ENCODE measurements around the gene BAAT. TPM values are rescaled to one million over a fixed set of nuclear protein-coding genes. Genes with fewer than 3 reads are reported as not detected.

Gene BAAT
- total RNA-seq, 1 experiment from 2014 or later, result 0.25 TPM

DNA sequence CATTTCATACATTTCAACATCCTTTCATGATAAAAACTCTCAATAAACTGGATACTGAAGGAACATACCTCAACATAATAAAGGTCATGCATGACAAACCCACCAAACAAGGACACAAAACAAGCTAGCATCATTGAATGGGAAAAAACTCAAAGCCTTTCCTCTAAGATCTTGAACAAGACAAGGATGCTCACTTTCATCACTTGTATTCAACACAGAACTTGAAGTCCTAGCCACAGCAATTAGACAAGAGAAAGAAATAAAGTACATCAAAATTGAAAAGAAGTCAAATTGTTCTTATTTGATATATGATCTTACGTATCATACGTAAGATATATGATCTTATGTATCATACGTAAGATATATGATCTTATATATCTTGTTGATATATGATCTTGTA lies 8.3 kb upstream of the BAAT start:
- DNase-seq (ENCODE audit: low read depth, low spot score), result no peak
- no peak overlapping the region for H2AFZ ChIP-seq (ENCODE audit: low read depth, low read length, poor library complexity, severe bottlenecking)
- H3K9me3 ChIP-seq (ENCODE audit: control insufficient read depth in 1 of 2, insufficient read depth in 1 of 2, low read depth in 1 of 2, low read length in 2 of 2), result no peaks in the 10 kb centered on the region
- H3K4me1 ChIP-seq (ENCODE audit: control insufficient read depth in 1 of 2, insufficient read depth in 2 of 2, low read length in 2 of 2), result peaks cover 0 to 3% of the 10 kb centered on the region in 2 experiments; a peak in 2 of 4 replicates
- RAD21 ChIA-PET (ENCODE audit: low non-redundant PET in 1 of 2, low total read pairs in 2 of 2, uncharacterized antibody in 2 of 2, unreplicated experiment in 2 of 2), result no interaction called here
- no peak for TF ChIP-seq POLR2AphosphoS5 (IDR thresholded peaks at IDR 0.05; ENCODE audit: low read depth, low read length)
- no peak for TF ChIP-seq FOSL1 (IDR thresholded peaks at IDR 0.05; ENCODE audit: low read depth)
- no peak for TF ChIP-seq SRF (IDR thresholded peaks at IDR 0.05; ENCODE audit: low read depth)
- TF ChIP-seq EZH2 (IDR thresholded peaks at IDR 0.05), result no peak
- TF ChIP-seq SIN3A (IDR thresholded peaks at IDR 0.05; ENCODE audit: low read depth), result no peak
- no peak for TF ChIP-seq ZNF274 (IDR thresholded peaks at IDR 0.05; ENCODE audit: low read depth, low read length)
- TF ChIP-seq, protein P1, sequence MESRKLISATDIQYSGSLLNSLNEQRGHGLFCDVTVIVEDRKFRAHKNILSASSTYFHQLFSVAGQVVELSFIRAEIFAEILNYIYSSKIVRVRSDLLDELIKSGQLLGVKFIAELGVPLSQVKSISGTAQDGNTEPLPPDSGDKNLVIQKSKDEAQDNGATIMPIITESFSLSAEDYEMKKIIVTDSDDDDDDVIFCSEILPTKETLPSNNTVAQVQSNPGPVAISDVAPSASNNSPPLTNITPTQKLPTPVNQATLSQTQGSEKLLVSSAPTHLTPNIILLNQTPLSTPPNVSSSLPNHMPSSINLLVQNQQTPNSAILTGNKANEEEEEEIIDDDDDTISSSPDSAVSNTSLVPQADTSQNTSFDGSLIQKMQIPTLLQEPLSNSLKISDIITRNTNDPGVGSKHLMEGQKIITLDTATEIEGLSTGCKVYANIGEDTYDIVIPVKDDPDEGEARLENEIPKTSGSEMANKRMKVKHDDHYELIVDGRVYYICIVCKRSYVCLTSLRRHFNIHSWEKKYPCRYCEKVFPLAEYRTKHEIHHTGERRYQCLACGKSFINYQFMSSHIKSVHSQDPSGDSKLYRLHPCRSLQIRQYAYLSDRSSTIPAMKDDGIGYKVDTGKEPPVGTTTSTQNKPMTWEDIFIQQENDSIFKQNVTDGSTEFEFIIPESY (IDR thresholded peaks at IDR 0.05; ENCODE audit: extremely low read depth, insufficient replicate concordance, low read length), result no peak
- TF ChIP-seq, protein P2, sequence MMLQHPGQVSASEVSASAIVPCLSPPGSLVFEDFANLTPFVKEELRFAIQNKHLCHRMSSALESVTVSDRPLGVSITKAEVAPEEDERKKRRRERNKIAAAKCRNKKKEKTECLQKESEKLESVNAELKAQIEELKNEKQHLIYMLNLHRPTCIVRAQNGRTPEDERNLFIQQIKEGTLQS (IDR thresholded peaks at IDR 0.05), result no peak
- no peak for TF ChIP-seq JUND (IDR thresholded peaks at IDR 0.05)
- no peak for TF ChIP-seq ZFX (IDR thresholded peaks at IDR 0.05)
- no peak for TF ChIP-seq ELF1 (IDR thresholded peaks at IDR 0.05; ENCODE audit: borderline replicate concordance, low read depth)
- no peak for TF ChIP-seq CBX3 (IDR thresholded peaks at IDR 0.05; ENCODE audit: low read depth)
- TF ChIP-seq RAD21 (IDR thresholded peaks at IDR 0.05; ENCODE audit: low read depth), result no peak
- no peak for TF ChIP-seq EZH2phosphoT487 (IDR thresholded peaks at IDR 0.05; ENCODE audit: borderline replicate concordance)
- no peak for TF ChIP-seq POLR2A (IDR thresholded peaks at IDR 0.05; ENCODE audit: borderline replicate concordance, extremely low read depth, insufficient read depth, insufficient read length)
- no peak for TF ChIP-seq SP1 (IDR thresholded peaks at IDR 0.05; ENCODE audit: low read depth)
- TF ChIP-seq, protein P3, sequence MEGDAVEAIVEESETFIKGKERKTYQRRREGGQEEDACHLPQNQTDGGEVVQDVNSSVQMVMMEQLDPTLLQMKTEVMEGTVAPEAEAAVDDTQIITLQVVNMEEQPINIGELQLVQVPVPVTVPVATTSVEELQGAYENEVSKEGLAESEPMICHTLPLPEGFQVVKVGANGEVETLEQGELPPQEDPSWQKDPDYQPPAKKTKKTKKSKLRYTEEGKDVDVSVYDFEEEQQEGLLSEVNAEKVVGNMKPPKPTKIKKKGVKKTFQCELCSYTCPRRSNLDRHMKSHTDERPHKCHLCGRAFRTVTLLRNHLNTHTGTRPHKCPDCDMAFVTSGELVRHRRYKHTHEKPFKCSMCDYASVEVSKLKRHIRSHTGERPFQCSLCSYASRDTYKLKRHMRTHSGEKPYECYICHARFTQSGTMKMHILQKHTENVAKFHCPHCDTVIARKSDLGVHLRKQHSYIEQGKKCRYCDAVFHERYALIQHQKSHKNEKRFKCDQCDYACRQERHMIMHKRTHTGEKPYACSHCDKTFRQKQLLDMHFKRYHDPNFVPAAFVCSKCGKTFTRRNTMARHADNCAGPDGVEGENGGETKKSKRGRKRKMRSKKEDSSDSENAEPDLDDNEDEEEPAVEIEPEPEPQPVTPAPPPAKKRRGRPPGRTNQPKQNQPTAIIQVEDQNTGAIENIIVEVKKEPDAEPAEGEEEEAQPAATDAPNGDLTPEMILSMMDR (IDR thresholded peaks at IDR 0.05 in 2 of 3, conservative IDR thresholded peaks at IDR 0.05 in 1 of 3; ENCODE audit: borderline replicate concordance in 1 of 3, insufficient read depth in 1 of 3, low read depth in 2 of 3, low read length in 2 of 3), result no peak
- no peak for TF ChIP-seq YY1 (IDR thresholded peaks at IDR 0.05; ENCODE audit: extremely low read depth, insufficient replicate concordance, low read depth, low read length)
- TF ChIP-seq, protein P4, sequence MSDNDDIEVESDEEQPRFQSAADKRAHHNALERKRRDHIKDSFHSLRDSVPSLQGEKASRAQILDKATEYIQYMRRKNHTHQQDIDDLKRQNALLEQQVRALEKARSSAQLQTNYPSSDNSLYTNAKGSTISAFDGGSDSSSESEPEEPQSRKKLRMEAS (IDR thresholded peaks at IDR 0.05), result no peak
- peaks cover 79% of the 10 kb centered on the region for H3K79me2 ChIP-seq (ENCODE audit: insufficient read depth, low read length)
- ATAC-seq, result no peak
- no peak overlapping the region for H3K27ac ChIP-seq (ENCODE audit: low read depth, low read length)
- H3K4me3 ChIP-seq (replicated peaks in 1 of 2; ENCODE audit: low read depth in 1 of 2, low read length in 2 of 2), result no peak overlapping the region
- no peak overlapping the region for H3K4me2 ChIP-seq (ENCODE audit: low read length)
- peaks cover 12 to 33% of the 10 kb centered on the region in 2 experiments; a peak in 3 of 4 replicates for H3K36me3 ChIP-seq (ENCODE audit: control insufficient read depth in 1 of 2, insufficient read depth in 2 of 2, low read length in 2 of 2)
- POLR2A ChIA-PET, result no interaction called here
- BruUV-seq (replicated peaks), result no TSS peak
- no peak overlapping the region for H3K9ac ChIP-seq (ENCODE audit: low read length)
- no peaks in the 10 kb centered on the region for H3K9me2 ChIP-seq (ENCODE audit: insufficient read depth)
- intact Hi-C loops (cut with micrococcal nuclease), result no loop called here
- CTCF ChIA-PET, result no interaction called here
- H4K20me1 ChIP-seq (ENCODE audit: insufficient read depth), result peaks cover 16% of the 10 kb centered on the region; the same call in 1 of the 2 replicates
- no peaks in the 10 kb centered on the region for H3K27me3 ChIP-seq (ENCODE audit: insufficient read depth, low read length)
